DND-41 (cell line): ENCODE results near the gene MAB21L3.

Source experiments
- ATAC-seq: fragments of 200-7000 bp; cut with Tn5 transposase; 3 replicates; pipeline ENCODE4 v1.9.1; 2021; ENCODE audit warnings: low read depth; ENCODE audit not compliant: insufficient read depth
- DNase-seq: peaks from one replicate; pipeline ENCODE4 v3.0.0-alpha.2; 2020
- H2AFZ ChIP-seq: 2 replicates; pipeline ENCODE4 v1.6.0; 2012; ENCODE audit warnings: low read depth, low read length
- H3K27ac ChIP-seq: 2 replicates; pipeline ENCODE4 v1.5.1; 2012; ENCODE audit warnings: low read length, inconsistent platforms
- H3K27me3 ChIP-seq: fragments of 200-600 bp; sonication (generic); 2 replicates; pipeline ENCODE4 v1.6.0; 2012; ENCODE audit warnings: low read length, mild to moderate bottlenecking, inconsistent platforms; ENCODE audit not compliant: insufficient read depth, poor library complexity
- H3K36me3 ChIP-seq: 2 replicates; pipeline ENCODE4 v1.5.1; 2012; ENCODE audit warnings: low read length, inconsistent platforms; ENCODE audit not compliant: insufficient read depth
- H3K4me1 ChIP-seq: 2 replicates; pipeline ENCODE4 v1.5.1; 2012; ENCODE audit warnings: mild to moderate bottlenecking, low read length; ENCODE audit not compliant: insufficient read depth
- H3K4me2 ChIP-seq: 2 replicates; pipeline ENCODE4 v1.6.0; 2012; ENCODE audit warnings: mild to moderate bottlenecking, moderate library complexity, low read length, inconsistent platforms; ENCODE audit not compliant: insufficient read depth
- H3K4me3 ChIP-seq, 2 experiments: fragments of 200-600 bp in 1 of 2; shearing (Covaris generic) in 1 of 2; 2 replicates each; pipeline ENCODE4 v1.5.1; 2012 to 2016; ENCODE audit warnings: inconsistent platforms in 2 of 2, low read length in 2 of 2, mild to moderate bottlenecking in 2 of 2, low read depth in 1 of 2, moderate library complexity in 1 of 2
- H3K79me2 ChIP-seq: 2 replicates; pipeline ENCODE4 v1.6.0; 2012; ENCODE audit warnings: low read length, inconsistent platforms; ENCODE audit not compliant: insufficient read depth
- H3K9ac ChIP-seq: 2 replicates; pipeline ENCODE4 v1.6.0; 2012; ENCODE audit warnings: low read depth, mild to moderate bottlenecking, inconsistent platforms, low read length, moderate library complexity
- H3K9me3 ChIP-seq: 2 replicates; pipeline ENCODE4 v1.5.1; 2012; ENCODE audit warnings: low read length, moderate library complexity, mild to moderate bottlenecking, inconsistent platforms; ENCODE audit not compliant: insufficient read depth, severe bottlenecking
- H4K20me1 ChIP-seq: 2 replicates; pipeline ENCODE4 v1.6.0; 2012; ENCODE audit warnings: low read length; ENCODE audit not compliant: insufficient read depth
- CTCF ChIP-seq: IDR thresholded peaks from 2 replicates; pipeline ENCODE4 v1.5.1; 2012; ENCODE audit warnings: borderline replicate concordance, low read length, moderate library complexity, mild to moderate bottlenecking; ENCODE audit not compliant: poor library complexity, severe bottlenecking; ENCODE audit errors: extremely low read depth
- EZH2 ChIP-seq: IDR thresholded peaks from 3 replicates; pipeline ENCODE4 v1.6.1; 2012; ENCODE audit warnings: borderline replicate concordance, low read depth, mild to moderate bottlenecking, moderate library complexity, low read length, inconsistent platforms; ENCODE audit not compliant: severe bottlenecking

MAB21L3 gene

GRCh38 chr1:116151739-116152576 is 40.8 kb downstream of the MAB21L3 start:
- ATAC-seq (peak; percentile 99), DNase-seq (peak; percentile 82)
- peaks cover 9% of the 10 kb centered on the region for H3K4me1 ChIP-seq
- no peaks in the 10 kb centered on the region for H3K9me3 ChIP-seq
- peaks cover 8% of the 10 kb centered on the region for H3K27me3 ChIP-seq
- H3K4me3 ChIP-seq: peak overlapping the region in 1 of 2 experiments; percentile 56; a peak in 2 of 4 replicates
- H3K4me2 ChIP-seq: peak overlapping the region; percentile 84
- H4K20me1 ChIP-seq: no peaks in the 10 kb centered on the region
- H3K9ac ChIP-seq: peak overlapping the region; percentile 50
- H3K27ac ChIP-seq: no peak overlapping the region
- no peak for TF ChIP-seq EZH2
- TF ChIP-seq CTCF: peak; percentile 90
- no peaks in the 10 kb centered on the region for H3K79me2 ChIP-seq
- no peaks in the 10 kb centered on the region for H3K36me3 ChIP-seq
- peak overlapping the region; percentile 73 for H2AFZ ChIP-seq

- H3K27ac ChIP-seq: no peak overlapping the region
- H3K27me3 ChIP-seq: peaks cover 10% of the 10 kb centered on the region
- H2AFZ ChIP-seq: peak overlapping the region; percentile 73
- H3K4me1 ChIP-seq: peaks cover 9% of the 10 kb centered on the region
- H3K4me2 ChIP-seq: peak overlapping the region; percentile 84
- H4K20me1 ChIP-seq: no peaks in the 10 kb centered on the region
- no peaks in the 10 kb centered on the region for H3K36me3 ChIP-seq
- ATAC-seq (no peak), DNase-seq (no peak)
- no peaks in the 10 kb centered on the region for H3K79me2 ChIP-seq
- peak overlapping the region in 1 of 2 experiments; percentile 56; a peak in 2 of 4 replicates for H3K4me3 ChIP-seq
- peak overlapping the region; percentile 50; the same call in 1 of the 2 replicates for H3K9ac ChIP-seq
- H3K9me3 ChIP-seq: no peaks in the 10 kb centered on the region
- TF ChIP-seq CTCF (no peak), EZH2 (no peak)
Measured at GRCh38 chr1:116152577-116152943, 41.4 kb downstream of the MAB21L3 start.

GRCh38 chr1:116152950-116153691 is 41.9 kb downstream of the MAB21L3 start:
- TF ChIP-seq EZH2 (no peak), CTCF (no peak)
- DNase-seq (no peak), ATAC-seq (no peak)
- Histone ChIP-seq H3K27ac (no peak overlapping the region), H3K4me2 (no peak overlapping the region), H2AFZ (no peak overlapping the region), H3K79me2 (no peaks in the 10 kb centered on the region), H4K20me1 (no peaks in the 10 kb centered on the region), H3K9ac (no peak overlapping the region), H3K27me3 (peaks cover 10% of the 10 kb centered on the region), H3K4me1 (peaks cover 9% of the 10 kb centered on the region), H3K9me3 (no peaks in the 10 kb centered on the region), H3K36me3 (no peaks in the 10 kb centered on the region), H3K4me3 (no peak overlapping the region)
